GM06990 (cell line): ENCODE measurements around the gene ANTXR1.

ENCODE experiments used
- DNase-seq: peaks from one replicate; pipeline ENCODE4 v3.0.0-alpha.2; 2011; ENCODE audit not compliant: insufficient read length; ENCODE audit errors: extremely low read depth
- H3K27me3 ChIP-seq: replicated peaks from 2 replicates; pipeline ENCODE4 v1.6.0; 2011; ENCODE audit warnings: low read length; ENCODE audit not compliant: control insufficient read depth, insufficient read depth
- H3K36me3 ChIP-seq: 2 replicates; pipeline ENCODE4 v1.5.1; 2011; ENCODE audit warnings: low read length; ENCODE audit not compliant: control insufficient read depth, insufficient read depth
- H3K4me3 ChIP-seq: replicated peaks from 2 replicates; pipeline ENCODE4 v1.5.1; 2011; ENCODE audit warnings: low read depth, mild to moderate bottlenecking, control low read depth, low read length
- TF ChIP-seq, protein P1 (sequence below): IDR thresholded peaks from 2 replicates; pipeline ENCODE4 v1.5.1; 2011; ENCODE audit warnings: low read length, control low read depth, mild to moderate bottlenecking, inconsistent platforms; ENCODE audit not compliant: insufficient read depth, poor library complexity, severe bottlenecking

The ANTXR1 gene

DNA sequence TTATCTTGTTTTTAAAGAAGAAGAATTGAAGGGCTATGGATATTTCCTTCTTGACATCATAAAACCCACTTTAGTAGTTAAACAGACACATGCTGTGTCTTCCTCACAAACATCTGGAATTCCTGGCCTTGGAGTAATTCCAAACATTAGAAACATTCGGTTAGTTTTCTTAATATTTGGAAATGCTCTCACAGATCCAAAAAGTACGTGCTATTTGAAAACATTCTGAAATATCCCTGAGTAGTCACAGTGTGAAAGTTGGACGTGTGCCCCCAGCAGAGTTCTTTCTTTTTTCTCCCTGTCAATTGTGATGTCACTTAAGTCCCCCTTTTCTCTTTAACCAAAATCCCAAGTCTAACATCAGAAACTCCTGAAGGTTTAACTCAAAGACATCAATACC, 91.3 kb downstream of the ANTXR1 start:
- Histone ChIP-seq H3K4me3 (no peak overlapping the region), H3K27me3 (no peaks in the 10 kb centered on the region; the same call in 1 of the 2 replicates), H3K36me3 (no peaks in the 10 kb centered on the region)
- TF ChIP-seq, protein P1, sequence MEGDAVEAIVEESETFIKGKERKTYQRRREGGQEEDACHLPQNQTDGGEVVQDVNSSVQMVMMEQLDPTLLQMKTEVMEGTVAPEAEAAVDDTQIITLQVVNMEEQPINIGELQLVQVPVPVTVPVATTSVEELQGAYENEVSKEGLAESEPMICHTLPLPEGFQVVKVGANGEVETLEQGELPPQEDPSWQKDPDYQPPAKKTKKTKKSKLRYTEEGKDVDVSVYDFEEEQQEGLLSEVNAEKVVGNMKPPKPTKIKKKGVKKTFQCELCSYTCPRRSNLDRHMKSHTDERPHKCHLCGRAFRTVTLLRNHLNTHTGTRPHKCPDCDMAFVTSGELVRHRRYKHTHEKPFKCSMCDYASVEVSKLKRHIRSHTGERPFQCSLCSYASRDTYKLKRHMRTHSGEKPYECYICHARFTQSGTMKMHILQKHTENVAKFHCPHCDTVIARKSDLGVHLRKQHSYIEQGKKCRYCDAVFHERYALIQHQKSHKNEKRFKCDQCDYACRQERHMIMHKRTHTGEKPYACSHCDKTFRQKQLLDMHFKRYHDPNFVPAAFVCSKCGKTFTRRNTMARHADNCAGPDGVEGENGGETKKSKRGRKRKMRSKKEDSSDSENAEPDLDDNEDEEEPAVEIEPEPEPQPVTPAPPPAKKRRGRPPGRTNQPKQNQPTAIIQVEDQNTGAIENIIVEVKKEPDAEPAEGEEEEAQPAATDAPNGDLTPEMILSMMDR, result no peak
- DNase-seq, result no peak

DNA sequence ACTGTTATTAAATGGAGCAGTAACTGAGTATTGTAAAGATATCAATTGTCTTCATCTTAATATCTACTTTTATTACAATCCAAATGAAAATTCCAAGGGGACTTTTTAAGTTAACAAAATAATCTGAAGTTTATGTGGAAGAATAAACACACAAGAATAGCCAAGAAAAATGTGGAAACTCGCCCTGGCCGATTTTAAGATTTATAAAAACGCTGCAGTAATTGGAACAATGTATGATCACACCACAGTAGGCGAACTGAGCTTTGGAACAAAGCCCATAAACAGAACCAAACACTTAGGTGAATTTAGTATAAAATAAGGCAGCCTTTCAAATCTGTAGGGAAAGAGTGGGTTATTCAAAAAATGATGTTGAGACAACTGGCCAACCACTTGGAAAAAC, 96.3 kb downstream of the ANTXR1 start:
- H3K4me3 ChIP-seq, result no peak overlapping the region
- H3K36me3 ChIP-seq, result no peaks in the 10 kb centered on the region
- TF ChIP-seq, protein P1, result no peak
- DNase-seq, result no peak
- no peaks in the 10 kb centered on the region; the same call in none of the 2 replicates for H3K27me3 ChIP-seq

- TF ChIP-seq, protein P1, result no peak
- DNase-seq, result no peak
These were observed 98.1 kb downstream of the ANTXR1 start for GRCh38 chr2:69111076-69111475.

DNA sequence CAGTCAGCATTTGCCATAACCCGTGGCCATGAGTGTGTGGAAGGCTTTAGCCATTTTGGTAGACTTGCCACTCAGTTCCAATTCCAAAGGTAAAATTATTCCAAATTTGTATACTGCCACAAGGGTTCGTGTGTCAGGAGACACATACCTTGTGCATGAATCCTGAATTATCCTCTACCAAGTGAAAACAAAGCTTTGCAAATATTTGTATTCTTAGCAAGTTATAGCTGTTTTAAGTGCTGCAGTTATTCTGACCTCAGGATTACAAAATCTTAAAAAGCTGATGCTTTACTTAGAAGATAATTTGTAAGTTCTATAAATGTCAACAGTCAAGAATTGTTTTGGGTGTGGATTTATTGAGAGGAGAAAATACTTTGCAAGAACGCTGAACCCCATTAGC, 100.6 kb downstream of the ANTXR1 start:
- Histone ChIP-seq H3K4me3 (no peak overlapping the region), H3K36me3 (no peaks in the 10 kb centered on the region), H3K27me3 (no peaks in the 10 kb centered on the region; the same call in none of the 2 replicates)
- TF ChIP-seq, protein P1, result no peak
- DNase-seq, result no peak

More at GRCh38 chr2:69111076-69111475, 98.1 kb downstream of the ANTXR1 start:
- H3K27me3 ChIP-seq, result no peaks in the 10 kb centered on the region; the same call in none of the 2 replicates
- H3K4me3 ChIP-seq, result no peak overlapping the region
- H3K36me3 ChIP-seq, result no peaks in the 10 kb centered on the region

DNA sequence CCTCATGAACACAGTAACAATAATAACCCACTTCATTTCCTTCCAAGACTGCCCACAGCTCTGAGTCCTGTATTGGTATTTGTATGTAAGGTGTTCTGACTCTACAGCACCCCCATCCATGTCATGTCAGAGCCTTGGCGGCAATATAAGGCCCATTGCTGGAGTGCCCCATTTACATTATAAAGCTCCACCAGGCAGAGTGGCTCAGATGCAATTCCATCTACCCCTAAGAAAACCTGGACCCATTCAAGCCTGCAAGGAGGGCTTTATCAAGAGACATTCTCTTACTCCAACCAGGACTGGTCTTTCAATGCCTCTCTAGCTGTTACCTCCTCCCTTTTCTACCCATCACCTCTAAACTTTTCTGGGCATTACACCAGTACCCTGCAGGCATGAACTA, 101.6 kb downstream of the ANTXR1 start:
- TF ChIP-seq, protein P1, result no peak
- DNase-seq, result no peak
- Histone ChIP-seq H3K27me3 (no peaks in the 10 kb centered on the region; the same call in none of the 2 replicates), H3K4me3 (no peak overlapping the region), H3K36me3 (no peaks in the 10 kb centered on the region)

DNA sequence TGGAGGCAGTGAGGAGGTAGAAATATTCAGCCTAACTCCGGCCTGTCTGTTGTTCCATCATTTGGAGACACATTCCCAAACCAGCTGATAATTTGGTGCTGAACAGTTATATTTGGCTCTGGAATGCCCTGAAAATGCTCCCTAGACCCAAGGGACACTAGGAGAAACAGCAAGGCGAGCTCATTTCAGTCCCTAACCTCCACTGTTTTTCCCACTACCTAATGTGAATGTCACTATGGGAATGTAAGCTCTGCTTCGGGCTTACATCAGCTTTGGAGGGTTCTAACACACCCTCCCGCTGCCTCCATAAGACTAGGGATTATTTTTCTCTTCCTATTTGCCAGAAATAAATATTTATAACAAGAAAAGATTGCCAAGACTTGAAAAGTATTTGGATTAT, 103.5 kb downstream of the ANTXR1 start:
- no peak for DNase-seq
- Histone ChIP-seq H3K36me3 (no peaks in the 10 kb centered on the region), H3K27me3 (no peaks in the 10 kb centered on the region; the same call in none of the 2 replicates), H3K4me3 (no peak overlapping the region)
- TF ChIP-seq, protein P1, result no peak
